ENCODE measurements around the gene MRAP. TPM values are rescaled to one million over a fixed set of nuclear protein-coding genes. Genes with fewer than 3 reads are reported as not detected.

MRAP gene
- total RNA-seq, 1 experiment from 2014 or later: not detected

GRCh38 chr21:32337206-32337605 lies 38.6 kb downstream of the MRAP start:
- BruUV-seq (replicated peaks): no TSS peak
- Histone ChIP-seq H2AFZ (no peak overlapping the region), H3K27ac (no peak overlapping the region), H3K4me2 (no peak overlapping the region), H3K4me1 (replicated peaks; ENCODE audit: insufficient read depth) (0 out of 2 replicates have a peak, but pooled peaks cover 5% of the 10 kb centered on the region), H3K79me2 (ENCODE audit: low read depth) (no peaks in the 10 kb centered on the region), H3K27me3 (ENCODE audit: insufficient read depth, low read depth) (no peaks in the 10 kb centered on the region), H3K4me3 (no peak overlapping the region), H3F3A (ENCODE audit: insufficient read depth, low read depth) (no peaks in the 10 kb centered on the region; the same call in 1 of the 2 replicates), H3K9me3 (ENCODE audit: insufficient read depth, low read depth) (no peaks in the 10 kb centered on the region), H3K36me3 (ENCODE audit: low read depth) (peaks cover 15% of the 10 kb centered on the region), H3K9me2 (ENCODE audit: insufficient read depth) (no peaks in the 10 kb centered on the region), H4K20me1 (ENCODE audit: insufficient read depth) (0 out of 2 replicates have a peak, but pooled peaks cover 3% of the 10 kb centered on the region)
- ChIA-PET POLR2A (ENCODE audit: unreplicated experiment) (no interaction called here), CTCF (no interaction called here)
- DNase-seq: no peak
- no peak for TF ChIP-seq CTCF (conservative IDR thresholded peaks at IDR 0.05)
- no peak for TF ChIP-seq EZH2 (IDR thresholded peaks at IDR 0.05; ENCODE audit: low read depth)
- intact Hi-C loops (cut with micrococcal nuclease; ENCODE audit: unreplicated experiment): no loop called here

- intact Hi-C loops (cut with micrococcal nuclease; ENCODE audit: unreplicated experiment): no loop called here
- POLR2A ChIA-PET (ENCODE audit: unreplicated experiment): no interaction called here
- no peak overlapping the region for H3K4me3 ChIP-seq
- no peaks in the 10 kb centered on the region for H3K9me3 ChIP-seq (ENCODE audit: insufficient read depth, low read depth)
- H3F3A ChIP-seq (ENCODE audit: insufficient read depth, low read depth): no peaks in the 10 kb centered on the region; the same call in 1 of the 2 replicates
- H3K36me3 ChIP-seq (ENCODE audit: low read depth): peaks cover 15% of the 10 kb centered on the region
- H3K27me3 ChIP-seq (ENCODE audit: insufficient read depth, low read depth): no peaks in the 10 kb centered on the region
- no peak for TF ChIP-seq EZH2 (IDR thresholded peaks at IDR 0.05; ENCODE audit: low read depth)
- TF ChIP-seq CTCF (conservative IDR thresholded peaks at IDR 0.05): no peak
- no peak overlapping the region for H3K4me2 ChIP-seq
- no peak for DNase-seq
- H4K20me1 ChIP-seq (ENCODE audit: insufficient read depth): no peaks in the 10 kb centered on the region
- BruUV-seq (replicated peaks): no TSS peak
- no peaks in the 10 kb centered on the region for H3K9me2 ChIP-seq (ENCODE audit: insufficient read depth)
- no peak overlapping the region for H3K27ac ChIP-seq
- H3K4me1 ChIP-seq (replicated peaks; ENCODE audit: insufficient read depth): 0 out of 2 replicates have a peak, but pooled peaks cover 5% of the 10 kb centered on the region
- CTCF ChIA-PET: no interaction called here
- H3K79me2 ChIP-seq (ENCODE audit: low read depth): no peaks in the 10 kb centered on the region
- no peak overlapping the region for H2AFZ ChIP-seq
Measured at GRCh38 chr21:32338209-32338921, 39.7 kb downstream of the MRAP start.

- no peak overlapping the region for H2AFZ ChIP-seq
- H4K20me1 ChIP-seq (ENCODE audit: insufficient read depth): no peaks in the 10 kb centered on the region
- DNase-seq: no peak
- H3K4me2 ChIP-seq: no peak overlapping the region
- peak overlapping the region; percentile 49 for H3K27ac ChIP-seq
- no peak for TF ChIP-seq CTCF (conservative IDR thresholded peaks at IDR 0.05)
- TF ChIP-seq EZH2 (IDR thresholded peaks at IDR 0.05; ENCODE audit: low read depth): no peak
- no peaks in the 10 kb centered on the region for H3K79me2 ChIP-seq (ENCODE audit: low read depth)
- H3K27me3 ChIP-seq (ENCODE audit: insufficient read depth, low read depth): no peaks in the 10 kb centered on the region
- peaks cover 34% of the 10 kb centered on the region for H3K36me3 ChIP-seq (ENCODE audit: low read depth)
- no peak overlapping the region for H3K4me3 ChIP-seq
- intact Hi-C loops (cut with micrococcal nuclease; ENCODE audit: unreplicated experiment): no loop called here
- H3K9me2 ChIP-seq (ENCODE audit: insufficient read depth): no peaks in the 10 kb centered on the region
- BruUV-seq (replicated peaks): no TSS peak
- H3K4me1 ChIP-seq (replicated peaks; ENCODE audit: insufficient read depth): 0 out of 2 replicates have a peak, but pooled peaks cover 5% of the 10 kb centered on the region
- no peaks in the 10 kb centered on the region for H3F3A ChIP-seq (ENCODE audit: insufficient read depth, low read depth)
- ChIA-PET CTCF (no interaction called here), POLR2A (ENCODE audit: unreplicated experiment) (no interaction called here)
- no peaks in the 10 kb centered on the region for H3K9me3 ChIP-seq (ENCODE audit: insufficient read depth, low read depth)
Measured at GRCh38 chr21:32340863-32341848, 42.5 kb downstream of the MRAP start.

Measured in PC-9 (cell line).